K562 (cell line): ENCODE results near the gene SLC6A9. TPM values are rescaled to one million over a fixed set of nuclear protein-coding genes. Genes with fewer than 3 reads are reported as not detected.

Experiments
- ARID1B ChIP-seq: fragments of 450-650 bp; IDR thresholded peaks from 2 replicates; pipeline ENCODE4 v1.6.1; 2016; ENCODE audit warnings: antibody characterized with exemption, mild to moderate bottlenecking, inconsistent platforms
- CBX5 ChIP-seq: IDR thresholded peaks from 2 replicates; pipeline ENCODE4 v1.6.1; 2014; ENCODE audit warnings: low read depth, borderline replicate concordance
- CCNT2 ChIP-seq: IDR thresholded peaks from 2 replicates; pipeline ENCODE4 v1.6.1; 2011; ENCODE audit warnings: borderline replicate concordance, low read depth, mild to moderate bottlenecking, moderate library complexity, mixed read lengths, low read length; ENCODE audit not compliant: insufficient read length; ENCODE audit errors: extremely low read depth
- ERF ChIP-seq: fragments of 450-650 bp; formaldehyde crosslinking; IDR thresholded peaks from 2 replicates; pipeline ENCODE4 v1.4.0; 2020; ENCODE audit warnings: mild to moderate bottlenecking, mixed read lengths
- FOXJ2 ChIP-seq: fragments of 200-800 bp; sonication (Bioruptor generic); IDR thresholded peaks from 2 replicates; pipeline ENCODE4 v1.6.1; 2016; ENCODE audit warnings: missing genetic modification characterization, missing compliant biosample characterization
- HDGF ChIP-seq: fragments of 450-650 bp; IDR thresholded peaks from 2 replicates; pipeline ENCODE4 v1.6.1; 2016
- HMG20A ChIP-seq: fragments of 450-650 bp; formaldehyde crosslinking; conservative IDR thresholded peaks from 2 replicates; pipeline ENCODE4 v1.4.0; 2020; ENCODE audit warnings: mild to moderate bottlenecking, mixed read lengths
- HMGN3 ChIP-seq: IDR thresholded peaks from 2 replicates; pipeline ENCODE4 v1.6.1; 2011; ENCODE audit warnings: borderline replicate concordance, low read depth, mild to moderate bottlenecking, mixed read lengths, low read length; ENCODE audit not compliant: insufficient read length; ENCODE audit errors: extremely low read depth
- KAT2B ChIP-seq: IDR thresholded peaks from one replicate; pipeline ENCODE4 v1.6.1; 2012; ENCODE audit warnings: low read depth, mild to moderate bottlenecking, control low read depth, inconsistent platforms, low read length, moderate library complexity
- KDM5B ChIP-seq: fragments of 200-600 bp; sonication (generic); IDR thresholded peaks from 2 replicates; pipeline ENCODE4 v1.6.1; 2012; ENCODE audit warnings: low read depth, mild to moderate bottlenecking, moderate library complexity, low read length, control low read depth, inconsistent platforms; ENCODE audit not compliant: insufficient replicate concordance
- MCM2 ChIP-seq: fragments of 450-650 bp; IDR thresholded peaks from 2 replicates; pipeline ENCODE4 v1.6.1; 2017; ENCODE audit warnings: low read depth, mild to moderate bottlenecking
- NFXL1 ChIP-seq: fragments of 450-650 bp; formaldehyde crosslinking; IDR thresholded peaks from 2 replicates; pipeline ENCODE4 v1.4.0; 2021; ENCODE audit warnings: mild to moderate bottlenecking
- NR1H2 ChIP-seq: sonication (generic); formaldehyde crosslinking; IDR thresholded peaks from 2 replicates; pipeline ENCODE4 v1.4.0; 2020; ENCODE audit warnings: mild to moderate bottlenecking, missing genetic modification reagents
- NUFIP1 ChIP-seq: fragments of 450-650 bp; IDR thresholded peaks from 2 replicates; pipeline ENCODE4 v1.6.1; 2018; ENCODE audit not compliant: partially characterized antibody
- PHF8 ChIP-seq: fragments of 200-600 bp; sonication (generic); IDR thresholded peaks from 2 replicates; pipeline ENCODE4 v1.6.1; 2012; ENCODE audit warnings: mixed run types, mild to moderate bottlenecking, inconsistent platforms, low read length, moderate library complexity, borderline replicate concordance
- SMAD1 ChIP-seq: fragments of 150-350 bp; IDR thresholded peaks from 2 replicates; pipeline ENCODE4 v1.6.1; 2014; ENCODE audit warnings: low read length, low read depth; ENCODE audit not compliant: partially characterized antibody
- SRSF7 ChIP-seq: fragments of 200-400 bp; formaldehyde crosslinking; optimal IDR thresholded peaks from 2 replicates; pipeline ENCODE3; 2017; ENCODE audit warnings: mild to moderate bottlenecking, low read depth, low read length
- ZFP36 ChIP-seq: fragments of 150-350 bp; IDR thresholded peaks from 2 replicates; pipeline ENCODE4 v1.6.1; 2018; ENCODE audit warnings: low read length, low read depth; ENCODE audit not compliant: partially characterized antibody
- ZKSCAN3 ChIP-seq: fragments of 250-450 bp; sonication (Bioruptor Pico); IDR thresholded peaks from 2 replicates; pipeline ENCODE4 v1.4.0; 2020
- ZNF217 ChIP-seq: sonication (generic); formaldehyde crosslinking; IDR thresholded peaks from 2 replicates; pipeline ENCODE4 v1.8.0; 2022; ENCODE audit warnings: mild to moderate bottlenecking, missing genetic modification reagents
- ZNF696 ChIP-seq: fragments of 250-450 bp; sonication (Bioruptor Pico); conservative IDR thresholded peaks from 2 replicates; pipeline ENCODE4 v1.4.0; 2020; ENCODE audit warnings: mild to moderate bottlenecking, moderate library complexity
- polyA plus RNA-seq, 8 experiments: library from polyadenylated mRNA; depleted of rRNA in 4 of 8; stranded (reverse) in 5 of 8; unstranded in 3 of 8; fragments of >200 nt; fragmentation: Nextera tagmentation in 2 of 8; fragmentation: Illumina TruSeq in 1 of 8; extraction: Ambion mirVana in 2 of 8; extraction: Trizol in 1 of 8; gene quantifications; 2 replicates each; pipeline versions ENCODE4 v1.2.1 to v1.2.3, GENCODE V29; 2011 to 2014; ENCODE audit warnings: inconsistent platforms in 1 of 8, missing spikeins in 1 of 8
- total RNA-seq, 7 experiments: library from RNA; depleted of rRNA in 6 of 7; stranded (reverse); fragments of >200 nt in 6 of 7; fragmentation: Illumina TruSeq in 2 of 7; extraction: Trizol in 2 of 7; gene quantifications; 2 replicates each; pipeline versions ENCODE4 v1.2.1 to v1.2.3, GENCODE V29; 2011 to 2021; ENCODE audit warnings: low replicate concordance in 1 of 7
- TF ChIP-seq, protein P1 (sequence below), 2 experiments: fragments of 450-650 bp in 1 of 2; sonication (generic) in 1 of 2; formaldehyde crosslinking in 1 of 2; IDR thresholded peaks in 1 of 2; conservative IDR thresholded peaks in 1 of 2; 2 replicates each; pipeline versions ENCODE4 v1.6.1 to v1.8.1; 2016 to 2023; ENCODE audit warnings: mild to moderate bottlenecking in 2 of 2, moderate library complexity in 2 of 2, inconsistent platforms in 1 of 2, missing genetic modification reagents in 1 of 2
- TF ChIP-seq, protein P2 (sequence below): sonication (generic); IDR thresholded peaks from 2 replicates; pipeline ENCODE4 v1.6.1; 2016
- TF ChIP-seq, protein P3 (sequence below): fragments of 250-450 bp; sonication (Bioruptor Pico); IDR thresholded peaks from 2 replicates; pipeline ENCODE4 v1.4.0; 2020
- TF ChIP-seq, protein P4 (sequence below): fragments of 450-650 bp; formaldehyde crosslinking; IDR thresholded peaks from 2 replicates; pipeline ENCODE4 v1.4.0; 2020; ENCODE audit warnings: mild to moderate bottlenecking, moderate library complexity

SLC6A9 gene
- total and polyA plus RNA-seq, 9 of the 15 experiments (the other 6 are each of a cell fraction or from before 2014, with no cell fraction given) = 0.17 to 18.7 (median 2.9) TPM

DNA sequence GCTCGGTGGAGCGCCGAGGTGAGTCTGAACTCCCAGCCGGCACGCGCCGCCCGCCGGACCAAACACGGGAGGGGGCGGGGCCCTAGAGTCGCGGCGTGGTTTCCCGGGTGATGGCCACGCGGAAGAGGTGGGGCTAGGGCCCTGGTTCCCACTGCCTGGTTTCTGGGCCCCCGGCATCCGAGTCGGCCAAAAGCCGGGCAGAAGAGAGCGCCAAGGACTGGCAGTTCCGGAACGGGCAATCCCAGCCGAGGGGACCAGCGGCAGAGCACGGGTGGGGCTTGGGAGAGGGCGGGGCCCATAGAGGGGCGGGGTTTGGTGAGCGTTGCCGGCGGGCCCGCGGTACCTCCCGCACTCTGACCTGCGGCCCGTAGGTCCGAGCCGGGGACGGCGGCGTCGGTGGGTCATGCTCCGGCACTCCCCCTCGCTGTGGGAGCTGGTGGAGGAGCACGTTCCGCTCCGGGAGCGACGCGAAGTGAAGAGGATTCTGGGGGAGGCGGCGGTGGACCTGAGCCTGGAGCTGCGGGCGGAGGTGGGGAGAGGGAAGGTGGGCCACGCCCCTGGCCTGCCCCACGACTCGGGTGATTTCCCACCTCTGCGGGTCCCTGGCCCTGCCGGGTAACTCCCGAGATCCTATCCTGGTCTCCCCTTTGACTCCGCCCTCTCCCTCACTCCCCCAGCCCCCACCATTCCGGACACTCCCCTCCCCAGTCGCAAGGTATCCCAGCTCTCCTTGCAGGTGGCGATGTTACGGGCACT lies 39.6 kb downstream of the SLC6A9 start, which contains the start of gene CCDC24 (continued):
- TF ChIP-seq, protein P1, sequence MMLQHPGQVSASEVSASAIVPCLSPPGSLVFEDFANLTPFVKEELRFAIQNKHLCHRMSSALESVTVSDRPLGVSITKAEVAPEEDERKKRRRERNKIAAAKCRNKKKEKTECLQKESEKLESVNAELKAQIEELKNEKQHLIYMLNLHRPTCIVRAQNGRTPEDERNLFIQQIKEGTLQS (IDR thresholded peaks at IDR 0.05) = no peak
- TF ChIP-seq, protein P1 (CRISPR knock-in tag; conservative IDR thresholded peaks at IDR 0.05) = 0 out of 2 replicates have a peak, but pooled peaks have one; percentile 46
- TF ChIP-seq SMAD1 = no peak
- no peak for TF ChIP-seq FOXJ2 (tag)
- no peak for TF ChIP-seq HMG20A (CRISPR knock-in tag)
- peak; percentile 52; the same call in 1 of the 2 replicates for TF ChIP-seq PHF8
- TF ChIP-seq ZFP36 = no peak
- TF ChIP-seq HDGF = no peak
- no peak for TF ChIP-seq ZNF217 (CRISPR knock-in tag)
- TF ChIP-seq ZNF696 (CRISPR knock-in tag) = no peak
- TF ChIP-seq NFXL1 (CRISPR knock-in tag) = no peak
- no peak for TF ChIP-seq CBX5
- TF ChIP-seq, protein P2, sequence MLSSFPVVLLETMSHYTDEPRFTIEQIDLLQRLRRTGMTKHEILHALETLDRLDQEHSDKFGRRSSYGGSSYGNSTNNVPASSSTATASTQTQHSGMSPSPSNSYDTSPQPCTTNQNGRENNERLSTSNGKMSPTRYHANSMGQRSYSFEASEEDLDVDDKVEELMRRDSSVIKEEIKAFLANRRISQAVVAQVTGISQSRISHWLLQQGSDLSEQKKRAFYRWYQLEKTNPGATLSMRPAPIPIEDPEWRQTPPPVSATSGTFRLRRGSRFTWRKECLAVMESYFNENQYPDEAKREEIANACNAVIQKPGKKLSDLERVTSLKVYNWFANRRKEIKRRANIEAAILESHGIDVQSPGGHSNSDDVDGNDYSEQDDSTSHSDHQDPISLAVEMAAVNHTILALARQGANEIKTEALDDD = no peak
- peak; percentile 54 for TF ChIP-seq KDM5B
- TF ChIP-seq MCM2 = no peak
- no peak for TF ChIP-seq SRSF7
- TF ChIP-seq ARID1B = no peak; the same call in 1 of the 2 replicates
- TF ChIP-seq, protein P3, sequence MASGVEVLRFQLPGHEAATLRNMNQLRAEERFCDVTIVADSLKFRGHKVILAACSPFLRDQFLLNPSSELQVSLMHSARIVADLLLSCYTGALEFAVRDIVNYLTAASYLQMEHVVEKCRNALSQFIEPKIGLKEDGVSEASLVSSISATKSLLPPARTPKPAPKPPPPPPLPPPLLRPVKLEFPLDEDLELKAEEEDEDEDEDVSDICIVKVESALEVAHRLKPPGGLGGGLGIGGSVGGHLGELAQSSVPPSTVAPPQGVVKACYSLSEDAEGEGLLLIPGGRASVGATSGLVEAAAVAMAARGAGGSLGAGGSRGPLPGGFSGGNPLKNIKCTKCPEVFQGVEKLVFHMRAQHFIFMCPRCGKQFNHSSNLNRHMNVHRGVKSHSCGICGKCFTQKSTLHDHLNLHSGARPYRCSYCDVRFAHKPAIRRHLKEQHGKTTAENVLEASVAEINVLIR (CRISPR knock-in tag) = no peak
- TF ChIP-seq NR1H2 = no peak
- TF ChIP-seq HMGN3 = no peak
- no peak for TF ChIP-seq KAT2B
- peak; percentile 55 for TF ChIP-seq CCNT2
- TF ChIP-seq, protein P4, sequence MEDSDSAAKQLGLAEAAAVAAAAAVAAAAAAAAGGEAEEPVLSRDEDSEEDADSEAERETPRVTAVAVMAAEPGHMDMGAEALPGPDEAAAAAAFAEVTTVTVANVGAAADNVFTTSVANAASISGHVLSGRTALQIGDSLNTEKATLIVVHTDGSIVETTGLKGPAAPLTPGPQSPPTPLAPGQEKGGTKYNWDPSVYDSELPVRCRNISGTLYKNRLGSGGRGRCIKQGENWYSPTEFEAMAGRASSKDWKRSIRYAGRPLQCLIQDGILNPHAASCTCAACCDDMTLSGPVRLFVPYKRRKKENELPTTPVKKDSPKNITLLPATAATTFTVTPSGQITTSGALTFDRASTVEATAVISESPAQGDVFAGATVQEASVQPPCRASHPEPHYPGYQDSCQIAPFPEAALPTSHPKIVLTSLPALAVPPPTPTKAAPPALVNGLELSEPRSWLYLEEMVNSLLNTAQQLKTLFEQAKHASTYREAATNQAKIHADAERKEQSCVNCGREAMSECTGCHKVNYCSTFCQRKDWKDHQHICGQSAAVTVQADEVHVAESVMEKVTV (CRISPR knock-in tag) = no peak
- TF ChIP-seq ZKSCAN3 (CRISPR knock-in tag) = no peak
- TF ChIP-seq ERF (CRISPR knock-in tag) = no peak; the same call in 1 of the 2 replicates
- no peak for TF ChIP-seq NUFIP1
